ENCODE results near the gene KLHL2. TPM values are rescaled to one million over a fixed set of nuclear protein-coding genes. Genes with fewer than 3 reads are reported as not detected.

Gene KLHL2
- total and polyA plus RNA-seq, 2 donors (not counting 3 experiments of a cell fraction or from before 2014, with no cell fraction given): 9.9 to 22.1 TPM

- Histone ChIP-seq H3K27me3 (ENCODE audit: control insufficient read depth in 2 of 2, insufficient read depth in 2 of 2, low read length in 2 of 2) (no peaks in the 10 kb centered on the region), H3K36me3 (ENCODE audit: control insufficient read depth in 2 of 2, extremely low read depth in 1 of 2, insufficient read depth in 2 of 2, low read length in 2 of 2) (no peaks in the 10 kb centered on the region), H3K27ac (ENCODE audit: insufficient read depth, low read depth, low read length) (no peak overlapping the region), H3K79me2 (ENCODE audit: control insufficient read depth, insufficient read depth, low read length) (no peaks in the 10 kb centered on the region), H3K4me2 (ENCODE audit: insufficient read depth, low read length) (no peak overlapping the region), H2AFZ (ENCODE audit: low read depth, low read length) (no peak overlapping the region), H3K9me1 (replicated peaks; ENCODE audit: control insufficient read depth, extremely low read depth, insufficient read depth, low read length) (no peaks in the 10 kb centered on the region), H3K9ac (replicated peaks; ENCODE audit: extremely low read depth, insufficient read depth, low read length) (no peak overlapping the region), H3K4me3 (replicated peaks in 1 of 3; ENCODE audit: insufficient read depth in 1 of 3, low read depth in 1 of 3, low read length in 3 of 3) (no peak overlapping the region), H3K4me1 (ENCODE audit: control insufficient read depth, extremely low read depth, insufficient read depth, low read length) (no peaks in the 10 kb centered on the region), H3K9me3 (replicated peaks; ENCODE audit: control insufficient read depth, insufficient read depth, low read length) (no peaks in the 10 kb centered on the region), H4K20me1 (replicated peaks; ENCODE audit: control insufficient read depth, extremely low read depth, insufficient read depth, low read length) (no peaks in the 10 kb centered on the region)
- ChIA-PET POLR2A (no interaction called here), CTCF (interaction anchor here (1.8 kb wide), 1 partner anchor 12 kb away, joined by 5 read pairs; no protein-coding TSS in a partner anchor)
- FAIRE-seq: no peak
- no peak for DNase-seq (ENCODE audit: low read depth, low spot score)
- TF ChIP-seq GATA2 (IDR thresholded peaks at IDR 0.05; ENCODE audit: insufficient read depth, insufficient read length, low read depth, low read length) (no peak), CTCF (IDR thresholded peaks at IDR 0.05; ENCODE audit: extremely low read depth in 1 of 2, insufficient read depth in 1 of 2, low read depth in 1 of 2, low read length in 2 of 2) (no peak), POLR2A (IDR thresholded peaks at IDR 0.05; ENCODE audit: low read depth, low read length) (no peak), MYC (IDR thresholded peaks at IDR 0.05; ENCODE audit: low read depth, low read length) (no peak), JUN (IDR thresholded peaks at IDR 0.05; ENCODE audit: borderline replicate concordance, insufficient read depth, insufficient read length, low read depth) (no peak), FOS (IDR thresholded peaks at IDR 0.05; ENCODE audit: borderline replicate concordance, insufficient read depth, low read length) (no peak), POLR2AphosphoS5 (IDR thresholded peaks at IDR 0.05; ENCODE audit: insufficient read depth, low read depth, low read length) (no peak), EZH2 (IDR thresholded peaks at IDR 0.05; ENCODE audit: borderline replicate concordance, low read depth, low read length, severe bottlenecking) (no peak), MAX (IDR thresholded peaks at IDR 0.05; ENCODE audit: insufficient read depth, insufficient read length) (no peak)
- dilution Hi-C loops (cut with MboI; ENCODE audit: extremely low pct_ligation_motif_present, low sequenced_read_pairs): no loop called here
- no TSS peak for BruUV-seq (replicated peaks)
- intact Hi-C loops (cut with micrococcal nuclease): no loop called here
Observed at GRCh38 chr4:165185448-165185847, 21.9 kb upstream of the KLHL2 start.

Data from endothelial cell of umbilical vein (primary cell).